HG03139 (cell line): ENCODE measurements around the gene RAB28.

Experiments used
- ATAC-seq: cut with Tn5 transposase; IDR thresholded peaks from one replicate; pipeline ENCODE4 v1.9.1; 2021; ENCODE audit not compliant: unreplicated experiment

Gene RAB28

DNA sequence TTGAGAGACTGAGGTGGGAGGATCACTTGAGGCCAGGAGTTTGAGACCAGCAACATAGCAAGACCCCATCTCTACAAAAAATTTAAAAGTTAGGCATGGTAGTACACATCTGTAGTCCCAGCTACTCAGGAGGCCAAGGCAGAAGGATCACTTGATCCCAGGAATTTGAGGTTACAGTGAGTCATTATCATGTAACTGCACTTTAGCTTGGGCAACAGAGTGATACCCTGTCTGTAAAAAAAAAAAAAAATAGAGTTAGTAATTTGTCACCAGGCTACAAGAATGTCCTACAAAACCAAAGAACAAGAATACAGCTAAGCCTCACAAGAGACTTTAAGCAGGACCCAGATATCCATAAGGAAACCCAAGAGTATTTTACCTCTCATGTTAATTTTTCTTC, 27.0 kb upstream of the RAB28 start:
- no peak for ATAC-seq

DNA sequence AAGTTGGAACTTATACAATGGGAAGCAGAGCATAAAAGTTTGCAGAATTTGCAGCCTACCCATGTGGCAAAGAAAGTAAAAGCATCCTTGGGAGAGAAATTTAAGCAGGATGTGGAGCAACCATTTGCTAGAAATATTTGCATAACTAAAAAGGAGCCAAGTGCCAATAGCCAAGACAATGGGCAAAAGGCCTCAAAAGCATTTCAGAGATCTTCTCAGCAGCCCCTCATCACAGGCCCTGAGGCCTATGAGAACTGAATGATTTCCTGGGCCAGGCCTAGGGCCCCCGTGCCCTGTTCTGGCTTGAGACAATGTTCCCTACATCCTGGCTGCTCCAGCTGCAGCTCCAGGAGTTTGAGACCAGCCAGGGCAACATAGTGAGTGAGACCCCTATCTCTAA, 25.3 kb upstream of the RAB28 start:
- no peak for ATAC-seq

DNA sequence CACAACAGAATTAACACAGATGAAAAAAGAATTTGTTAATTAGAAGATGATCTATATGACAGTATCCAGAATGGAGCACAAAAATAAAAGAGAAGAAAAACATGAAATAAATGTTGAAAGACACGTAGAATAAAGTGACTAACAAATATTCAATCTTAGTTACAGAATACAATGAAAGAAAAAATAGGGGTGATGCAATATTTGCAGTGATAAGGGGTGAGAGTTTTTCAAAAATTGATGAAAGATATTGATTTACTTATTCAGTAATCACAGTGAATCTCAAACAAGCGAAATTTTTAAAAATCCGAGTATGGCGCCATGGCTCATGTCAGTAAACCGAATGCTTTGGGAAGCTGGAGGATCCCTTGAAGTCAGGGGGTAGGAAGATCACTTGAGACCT, 20.2 kb upstream of the RAB28 start:
- no peak for ATAC-seq

DNA sequence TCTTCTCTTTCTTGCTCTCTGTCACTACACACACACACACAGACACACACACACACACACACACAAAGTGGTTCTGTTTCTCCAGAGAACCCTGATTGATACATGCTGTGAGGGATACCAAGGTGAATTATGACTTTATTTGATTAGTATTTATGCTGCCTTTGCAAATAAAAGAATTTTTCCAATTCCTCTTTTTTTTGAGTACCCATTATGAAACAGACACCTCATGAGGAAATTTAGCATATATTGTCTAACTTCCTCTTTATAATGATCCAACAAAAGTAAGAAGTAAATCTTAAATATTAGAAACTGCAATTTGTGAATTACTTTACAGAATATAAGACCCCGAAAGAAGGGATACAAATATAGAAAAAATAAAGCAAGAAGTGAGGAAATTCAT, 14.3 kb upstream of the RAB28 start:
- no peak for ATAC-seq

DNA sequence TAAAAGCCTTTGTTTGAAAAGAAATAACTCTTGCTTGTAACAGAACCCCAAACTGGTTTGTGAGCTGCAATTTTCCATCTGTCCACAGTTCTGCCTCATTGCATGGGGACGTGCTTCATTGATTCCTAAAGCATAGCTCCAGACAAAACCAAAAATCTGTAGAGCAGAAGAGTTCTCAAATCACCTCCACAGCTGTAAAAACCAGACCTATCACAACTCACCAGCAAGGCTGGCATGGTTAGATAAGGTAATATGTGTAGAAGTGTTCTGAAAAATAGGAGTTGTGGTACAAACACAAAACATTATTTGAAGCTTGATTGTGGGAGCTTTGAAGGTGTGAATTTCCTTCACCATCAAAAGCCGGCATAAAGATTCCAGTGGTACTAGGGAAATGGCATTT, 12.5 kb upstream of the RAB28 start:
- ATAC-seq, result no peak

DNA sequence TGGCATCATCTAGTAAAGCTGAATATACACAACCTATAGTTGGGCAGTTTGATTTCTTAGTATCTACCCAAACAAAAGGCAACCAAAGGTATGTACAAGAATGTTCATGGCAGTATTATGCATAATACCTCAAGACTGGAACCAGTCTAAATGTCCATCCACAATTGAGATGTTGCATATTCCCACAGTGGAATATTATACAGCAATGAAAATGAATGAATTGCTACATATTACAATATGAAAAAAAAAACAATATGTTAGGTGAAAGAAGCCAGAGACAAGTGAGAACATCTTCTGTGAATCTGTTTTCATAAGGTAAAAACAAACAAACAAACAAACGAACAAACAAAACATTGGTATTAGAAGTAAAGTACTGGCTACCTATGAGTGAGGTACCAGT, 11.6 kb upstream of the RAB28 start:
- ATAC-seq, result no peak

DNA sequence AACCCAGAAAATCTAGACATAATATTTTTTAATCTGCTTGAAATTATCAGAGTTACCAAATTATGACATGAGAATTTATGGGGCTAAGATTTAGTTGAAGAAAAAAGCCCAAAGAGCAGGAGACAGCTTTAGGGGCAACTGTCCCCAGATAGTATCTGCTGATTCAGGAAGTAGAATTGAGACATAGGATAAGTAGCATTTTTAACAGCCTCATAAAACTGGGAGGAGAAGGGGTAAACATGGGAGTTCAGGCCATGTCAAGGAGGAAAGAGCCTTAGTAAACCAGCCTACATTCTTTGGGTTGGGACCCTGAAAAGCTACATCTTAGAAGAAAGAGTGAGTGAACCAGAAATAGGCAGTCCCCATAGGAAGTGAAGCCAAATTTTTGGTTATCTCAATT, 9.7 kb upstream of the RAB28 start:
- ATAC-seq, result no peak

DNA sequence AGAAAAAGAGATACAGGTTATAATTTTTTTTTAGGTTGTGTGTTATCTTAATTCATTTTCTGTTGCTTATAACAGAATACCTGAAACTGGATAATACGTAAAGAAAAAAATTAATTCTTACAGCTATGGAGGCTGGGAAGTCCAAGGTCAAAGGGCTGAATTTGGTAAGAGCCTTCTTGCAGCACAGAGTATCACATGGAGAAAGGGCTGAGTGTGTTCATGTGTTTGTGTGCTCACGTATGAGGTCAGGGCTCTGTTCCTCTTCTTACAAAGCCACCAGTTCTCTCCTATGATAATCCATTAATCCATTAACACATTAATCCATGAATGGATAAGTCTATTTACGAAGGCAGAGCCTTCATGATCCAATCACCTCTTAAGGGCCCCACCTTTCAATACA, 8.6 kb upstream of the RAB28 start:
- no peak for ATAC-seq

DNA sequence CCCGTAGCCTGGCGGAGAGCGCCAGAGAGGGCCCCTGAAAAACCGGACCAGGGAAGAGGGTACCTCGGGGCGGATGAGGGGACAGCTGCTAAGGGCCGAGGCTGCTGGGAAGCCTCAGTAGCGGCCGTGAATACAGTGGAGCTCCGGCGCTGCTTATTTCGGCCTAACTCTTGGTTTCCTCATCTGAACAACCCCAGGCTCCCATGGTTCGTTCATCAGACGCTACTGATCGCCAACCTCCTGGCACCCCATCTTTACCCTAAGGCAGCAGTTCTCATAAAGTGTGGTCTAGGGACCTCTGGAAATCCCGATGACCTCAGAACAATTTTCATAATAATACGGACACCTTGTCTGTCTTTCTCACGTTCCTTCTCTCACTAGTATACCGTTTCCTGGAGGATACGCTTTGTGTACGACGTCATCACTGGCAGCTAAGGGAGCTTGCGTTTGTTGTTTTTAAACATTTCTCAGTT, 645 bp upstream of the RAB28 start:
- peak; percentile 23 for ATAC-seq

DNA sequence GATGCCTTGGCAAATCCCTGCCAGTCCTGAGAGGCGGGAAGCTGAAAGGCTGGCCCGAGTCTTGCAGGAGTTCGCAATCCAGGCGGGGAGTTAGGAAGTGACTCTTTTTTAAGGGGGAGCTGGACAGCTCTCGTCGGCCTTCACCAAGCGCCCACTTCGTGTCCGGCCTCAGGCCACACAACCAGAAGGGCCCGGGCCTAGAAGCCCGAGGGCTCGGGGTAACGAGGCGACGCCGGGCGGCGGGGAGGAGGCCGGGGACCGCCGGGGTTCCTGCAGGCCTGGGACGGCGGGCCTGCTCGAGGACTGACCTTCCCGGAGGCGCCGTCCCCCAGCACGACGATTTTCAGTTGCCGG, 395 bp downstream of the RAB28 start:
- ATAC-seq, result peak; percentile 18

DNA sequence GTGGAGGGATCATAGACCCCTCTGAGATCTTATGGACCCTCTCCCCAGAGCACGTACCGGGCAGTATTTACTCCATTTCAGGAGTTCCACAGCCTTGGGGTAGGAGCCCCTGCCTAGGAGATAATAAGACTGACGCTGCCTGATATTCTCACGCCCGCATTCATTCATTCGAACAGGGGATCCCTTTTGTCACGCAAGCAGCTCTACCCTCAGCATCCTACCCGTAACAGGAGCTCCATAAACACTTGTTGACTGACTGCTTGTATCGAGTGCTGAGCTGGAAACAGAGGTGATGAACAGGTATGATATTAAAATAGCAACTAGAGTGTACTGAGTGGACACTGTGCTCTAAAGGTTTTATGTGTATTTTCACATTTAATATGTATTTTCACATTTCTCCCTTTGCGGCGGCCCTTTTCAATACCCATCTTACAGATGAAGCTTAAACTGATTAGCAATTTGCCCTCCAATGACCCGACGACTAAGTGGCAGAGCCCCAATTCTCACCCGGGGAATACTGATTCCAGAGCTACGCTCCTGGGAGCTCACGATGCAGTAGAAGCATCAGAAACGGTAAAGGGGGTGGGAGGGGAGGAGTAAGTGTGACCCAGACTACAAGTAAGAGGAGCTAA, 888 bp downstream of the RAB28 start:
- peak; percentile 6 for ATAC-seq

DNA sequence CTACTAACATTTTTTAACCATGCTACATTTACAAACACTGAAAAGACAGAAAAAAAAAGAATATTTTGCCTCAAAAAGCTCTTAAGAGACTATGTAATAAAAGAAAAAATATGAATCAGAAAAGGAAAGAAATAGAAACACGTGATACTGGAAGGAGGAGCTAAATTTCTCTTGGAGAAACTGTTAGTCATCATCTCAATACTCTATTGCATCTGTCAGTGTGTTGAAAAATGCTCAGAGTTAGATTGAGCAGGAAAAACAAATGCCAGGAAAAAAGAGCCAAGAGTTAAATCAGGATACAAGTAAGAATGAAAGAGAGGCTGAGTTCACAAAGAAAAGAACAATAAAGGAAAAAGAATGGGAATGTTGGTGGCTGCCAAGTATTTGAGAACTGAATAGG, 2.6 kb downstream of the RAB28 start:
- no peak for ATAC-seq

DNA sequence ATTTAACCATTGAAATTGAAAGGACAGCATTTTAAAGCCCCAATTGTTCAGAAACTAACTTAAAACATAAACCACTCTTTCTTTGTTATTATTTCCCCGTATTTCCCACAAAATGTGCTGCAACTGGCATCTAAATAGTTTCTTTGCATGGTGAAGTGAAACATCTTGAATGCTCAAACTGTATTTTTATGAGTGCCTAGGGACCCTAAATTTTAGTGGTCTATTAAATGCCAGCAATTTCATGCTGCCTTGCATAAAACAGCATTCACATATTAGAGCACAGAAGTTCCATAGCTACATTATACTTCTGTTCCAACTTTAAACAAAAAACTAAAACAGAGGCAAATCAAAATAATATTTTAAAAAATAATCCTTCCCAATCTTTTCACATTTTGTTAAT, 5.4 kb downstream of the RAB28 start:
- ATAC-seq, result no peak

DNA sequence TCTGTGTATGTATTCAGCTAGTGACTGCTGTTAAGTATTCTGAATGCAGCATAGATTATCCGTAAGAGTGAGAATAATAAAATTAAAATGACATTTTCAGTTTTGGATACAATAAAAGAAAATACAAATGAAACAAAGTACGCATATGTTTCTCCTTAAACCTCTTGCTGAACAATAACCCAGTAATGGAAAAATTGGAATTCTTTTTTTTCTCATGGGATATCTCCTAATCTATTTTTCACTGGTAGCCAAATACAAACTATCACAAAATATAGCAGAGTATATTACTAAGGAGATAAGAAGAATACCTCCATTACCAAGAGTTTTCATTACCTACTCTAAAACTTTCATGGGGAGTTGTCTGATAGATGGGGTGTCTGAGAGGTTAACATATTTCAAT, 6.0 kb downstream of the RAB28 start:
- ATAC-seq, result no peak

DNA sequence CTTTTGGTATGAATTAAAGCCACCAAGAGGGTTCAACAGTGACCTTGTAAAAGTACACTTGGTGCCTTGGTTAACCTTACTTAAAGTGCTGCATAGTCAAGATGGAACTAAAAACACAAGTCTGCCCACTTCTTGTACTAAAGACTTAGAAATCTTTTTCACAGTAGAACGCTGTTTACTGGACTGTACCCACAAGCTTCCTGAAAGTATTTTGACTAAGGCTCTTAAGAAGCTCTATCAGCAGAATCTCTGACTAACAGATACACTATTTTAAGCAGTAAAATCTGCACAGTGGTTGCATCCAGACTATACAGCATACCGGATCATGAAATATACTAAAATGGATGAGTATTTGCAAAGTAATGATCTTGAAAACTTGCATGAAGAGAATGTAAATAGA, 7.2 kb downstream of the RAB28 start:
- no peak for ATAC-seq

DNA sequence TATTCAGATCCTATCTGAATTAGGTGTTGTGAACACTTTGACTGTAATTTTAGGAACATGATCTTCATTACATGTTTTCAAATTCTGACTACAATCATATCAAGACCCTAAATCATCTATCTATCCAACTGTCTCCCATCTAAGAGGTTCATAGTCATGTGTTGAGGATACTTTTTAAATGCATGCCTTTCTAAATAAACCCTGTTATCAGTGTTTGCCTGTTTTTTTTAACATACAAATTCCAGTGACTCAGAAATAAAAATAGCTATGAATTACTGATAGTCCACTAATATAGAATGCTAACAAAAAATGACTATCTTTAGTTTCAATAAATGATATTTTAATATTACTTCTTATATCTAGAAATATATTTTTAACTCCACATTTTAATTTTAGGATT, 8.0 kb downstream of the RAB28 start:
- no peak for ATAC-seq

DNA sequence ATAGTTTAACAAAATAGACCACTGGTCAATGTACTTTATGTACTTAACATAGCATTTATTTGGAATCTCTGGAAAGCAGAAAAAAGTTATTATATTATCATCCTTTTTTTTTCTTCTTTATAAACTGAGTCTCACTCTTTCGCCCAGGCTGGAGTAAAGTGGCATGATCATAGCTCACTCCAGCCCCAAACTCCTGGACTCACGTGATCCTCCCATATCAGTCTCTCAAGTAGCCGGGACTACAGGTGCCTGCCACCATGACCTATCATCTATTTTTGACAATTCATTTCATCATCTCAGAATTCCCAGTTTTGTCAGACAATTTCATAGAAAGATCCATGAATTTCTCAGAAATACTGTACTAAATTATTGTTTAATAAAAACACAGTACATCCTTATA, 12.7 kb downstream of the RAB28 start:
- ATAC-seq, result no peak

DNA sequence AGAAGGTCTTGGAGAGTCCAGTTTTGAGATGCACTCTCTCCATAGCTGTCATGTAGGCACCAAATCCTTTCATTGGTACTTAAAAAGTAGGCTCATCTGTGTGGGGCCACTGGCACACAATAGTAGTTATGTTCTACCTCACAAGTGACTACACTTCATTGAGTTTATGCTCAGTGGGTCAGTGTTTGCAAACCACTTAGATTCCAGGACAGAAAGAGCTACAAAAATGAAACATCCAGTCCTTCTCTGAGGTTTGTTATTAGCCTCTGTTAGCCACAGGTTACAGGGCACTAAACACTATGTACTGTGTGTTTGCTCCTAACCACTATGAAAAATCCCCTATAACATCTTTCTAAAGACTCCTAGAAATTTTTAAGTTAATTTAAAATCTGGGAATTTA, 13.8 kb downstream of the RAB28 start:
- peak; percentile 58 for ATAC-seq

DNA sequence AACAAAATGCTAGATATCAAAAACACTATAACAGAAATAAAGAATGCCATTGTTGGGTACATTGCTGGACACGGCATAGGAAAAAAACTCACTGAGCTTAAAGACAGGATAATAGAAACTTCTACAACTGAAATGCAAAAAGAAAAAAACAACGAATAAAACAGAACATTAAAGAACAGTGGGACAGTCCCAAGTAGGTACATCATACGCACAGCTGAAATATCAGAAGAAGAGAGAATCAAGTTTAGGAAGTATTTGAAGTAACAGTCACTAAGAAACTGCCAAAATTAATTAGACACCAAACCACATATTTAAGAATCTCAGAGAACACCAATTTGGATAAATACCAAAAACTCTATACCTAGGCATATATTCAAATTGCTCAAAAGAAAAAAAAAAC, 19.2 kb downstream of the RAB28 start:
- ATAC-seq, result no peak

DNA sequence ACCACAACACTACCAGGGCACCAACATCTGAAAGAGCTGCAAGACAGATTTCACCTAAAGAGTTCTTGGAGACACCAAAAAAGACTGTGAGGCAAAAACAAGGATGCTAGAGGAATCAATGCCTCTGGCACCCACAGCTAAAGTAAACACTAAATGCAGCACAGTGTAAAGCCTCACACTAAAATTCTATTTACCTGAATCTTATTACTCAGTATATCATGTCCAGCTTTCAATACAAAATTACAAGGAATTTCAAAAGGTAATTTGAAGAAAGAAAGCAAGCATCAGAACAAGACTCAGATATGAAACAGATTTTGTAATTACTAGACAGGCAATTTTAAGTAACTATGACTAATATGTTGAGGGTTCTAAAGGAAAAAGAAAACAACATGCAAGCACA, 19.6 kb downstream of the RAB28 start:
- no peak for ATAC-seq

DNA sequence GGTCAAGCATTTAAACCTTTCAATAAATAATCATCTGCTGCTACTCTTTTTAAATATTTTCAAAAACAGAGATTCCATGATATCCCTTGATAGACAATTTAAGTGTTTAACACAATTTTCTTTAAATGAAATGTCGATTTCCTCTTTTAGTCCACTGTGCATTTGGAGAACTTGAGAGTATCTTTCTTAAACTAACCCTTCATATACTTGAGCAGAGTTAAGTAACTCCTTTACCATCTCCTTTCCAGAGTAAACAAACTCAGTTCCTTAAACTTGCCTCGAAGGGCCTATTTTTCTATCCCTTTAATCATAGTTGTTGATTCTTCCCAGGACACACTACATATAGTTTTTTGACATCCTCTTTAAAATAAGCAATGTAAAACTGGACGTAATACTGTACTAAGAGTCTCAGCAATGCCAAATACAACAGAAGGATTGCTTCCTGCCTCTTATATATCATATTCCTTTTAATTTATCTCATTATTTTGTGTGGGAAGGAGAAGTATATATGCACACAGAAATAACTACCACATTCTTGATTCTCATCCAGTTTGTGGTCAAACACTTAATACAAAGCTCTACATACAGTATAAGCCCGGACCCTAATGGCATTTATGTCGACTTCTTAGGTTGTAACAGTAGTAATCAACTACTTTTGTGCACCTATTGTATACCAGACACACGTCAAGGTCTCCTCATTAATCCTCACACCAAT, 22.8 kb downstream of the RAB28 start:
- no peak for ATAC-seq

DNA sequence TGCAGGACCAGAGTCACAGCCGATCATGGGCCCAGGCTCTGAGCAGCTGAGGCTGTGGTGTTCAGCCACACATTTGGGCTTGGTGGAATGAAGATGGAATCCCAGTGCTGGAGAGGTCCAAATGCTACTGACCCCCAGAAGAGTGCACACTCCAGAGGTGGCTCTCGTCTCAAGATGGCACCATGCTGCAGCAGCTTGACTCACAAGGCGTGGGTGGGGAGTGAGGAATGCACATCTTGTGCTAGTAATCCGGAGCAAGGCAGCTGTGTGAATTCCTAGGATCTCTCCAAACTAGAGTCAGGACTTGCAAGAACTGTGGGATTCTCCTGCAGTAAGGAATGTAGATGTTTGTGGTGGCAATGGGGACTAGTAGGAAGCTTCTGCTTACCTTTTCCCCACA, 28.7 kb downstream of the RAB28 start:
- ATAC-seq, result no peak

DNA sequence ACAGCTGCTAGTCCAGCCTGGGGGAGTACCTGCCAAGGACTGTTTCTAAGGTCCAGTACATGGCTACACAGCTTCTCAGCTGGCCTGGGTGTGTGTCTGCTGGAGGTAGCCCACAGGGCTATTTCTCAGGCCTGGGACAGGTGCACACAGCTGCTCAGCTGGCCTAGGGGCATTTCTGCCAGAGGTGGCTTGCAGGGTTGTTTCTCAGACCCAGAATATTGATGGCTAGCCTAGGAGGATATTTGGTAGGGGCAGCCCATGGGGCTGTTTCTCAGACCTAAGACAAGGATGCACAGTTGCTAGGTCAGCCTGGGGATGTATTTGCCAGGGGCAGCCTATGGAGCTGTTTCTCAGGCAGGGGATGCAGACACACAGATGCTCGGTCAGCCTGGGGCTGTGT, 29.4 kb downstream of the RAB28 start:
- no peak for ATAC-seq
